ENCODE measurements around the gene CPLANE2. TPM values are rescaled to one million over a fixed set of nuclear protein-coding genes. Genes with fewer than 3 reads are reported as not detected.

The CPLANE2 gene, protein sequence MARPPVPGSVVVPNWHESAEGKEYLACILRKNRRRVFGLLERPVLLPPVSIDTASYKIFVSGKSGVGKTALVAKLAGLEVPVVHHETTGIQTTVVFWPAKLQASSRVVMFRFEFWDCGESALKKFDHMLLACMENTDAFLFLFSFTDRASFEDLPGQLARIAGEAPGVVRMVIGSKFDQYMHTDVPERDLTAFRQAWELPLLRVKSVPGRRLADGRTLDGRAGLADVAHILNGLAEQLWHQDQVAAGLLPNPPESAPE
- 11.1 and 12.9 TPM in 2 replicates for total RNA-seq (ENCODE audit: low replicate concordance)
- long read RNA-seq, partial matches to known transcripts, result 0 of 1 reads
- long read RNA-seq, other reads (novel, unspliced or antisense), result 0 of 1 reads

DNA sequence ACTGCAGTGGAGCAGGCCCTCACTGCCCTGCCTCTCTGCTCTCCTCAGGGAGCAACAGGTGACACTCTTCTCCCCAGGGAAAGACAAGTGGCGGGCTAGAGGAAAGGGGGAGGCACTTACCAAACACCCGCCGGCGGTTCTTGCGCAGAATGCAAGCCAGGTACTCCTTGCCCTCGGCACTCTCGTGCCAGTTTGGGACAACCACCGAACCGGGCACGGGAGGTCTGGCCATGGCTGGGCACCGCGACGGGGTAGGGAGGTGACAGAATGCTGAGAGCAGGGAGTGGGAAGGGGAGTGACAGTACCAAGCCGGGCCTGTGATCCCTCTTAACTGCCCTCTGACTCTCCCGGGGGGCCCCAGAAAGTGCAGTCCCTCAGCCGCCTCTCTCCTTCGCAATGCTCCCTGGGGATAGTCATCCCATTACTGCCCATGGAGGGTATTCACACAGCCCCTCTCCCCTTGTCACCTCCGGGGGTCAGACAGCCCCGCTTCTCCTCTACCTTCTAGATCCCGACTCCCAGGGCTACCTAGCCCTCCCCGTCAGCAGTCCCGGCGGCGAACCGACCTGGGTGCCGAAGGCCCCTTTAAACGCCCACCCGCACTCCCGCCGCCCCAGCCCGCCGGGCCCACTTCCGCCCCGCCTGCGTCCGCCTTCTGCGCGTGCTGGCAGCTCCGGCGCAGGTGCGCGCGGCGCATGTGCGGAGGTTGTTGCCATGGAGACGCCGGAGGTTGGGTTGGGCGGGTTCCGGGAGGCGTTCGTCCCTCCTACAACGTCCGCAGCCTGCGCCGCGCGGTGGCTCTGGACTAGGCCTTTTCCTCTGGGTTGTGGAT lies at the start of gene CPLANE2:
CPLANE2 (minus strand) TSS at position 673 of the 832 bp plus-strand sequence; CDS start at position 232, 441 bp downstream.
- Mint-ChIP-seq H3K27ac (peak within 1 kb of the TSS; percentile 92), H3K9me3 (no peaks in the 10 kb centered on the region), H3K4me1 (ENCODE audit: unreplicated experiment) (peaks cover 15% of the 10 kb centered on the region)

DNA sequence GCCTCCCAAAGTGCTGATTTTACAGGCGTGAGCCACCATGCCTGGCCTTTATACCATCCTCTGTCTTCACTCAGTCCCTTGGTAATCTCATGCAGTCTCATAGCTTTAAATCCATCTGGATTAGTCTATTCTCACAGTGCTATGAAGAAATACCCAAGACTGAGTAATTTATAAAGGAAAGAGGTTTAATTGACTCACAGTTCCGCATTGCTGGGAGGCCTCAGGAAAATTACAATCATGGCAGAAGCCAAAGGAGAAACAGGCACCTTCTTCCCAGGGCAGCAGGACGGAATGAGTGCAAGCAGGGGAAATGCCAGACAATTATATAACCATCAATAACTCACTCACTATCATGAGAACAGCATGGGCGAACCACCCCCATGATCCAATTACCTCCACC lies 49.1 kb upstream of the CPLANE2 start:
- Mint-ChIP-seq H3K36me3 (peaks cover 14% of the 10 kb centered on the region), H3K27ac (no peak overlapping the region), H3K9me3 (no peaks in the 10 kb centered on the region), H3K27me3 (no peaks in the 10 kb centered on the region), H3K4me1 (ENCODE audit: unreplicated experiment) (no peaks in the 10 kb centered on the region), H3K4me3 (no peak overlapping the region)
- DNase-seq (ENCODE audit: extremely low spot score, unreplicated experiment), result no peak
- TF ChIP-seq, protein P1, sequence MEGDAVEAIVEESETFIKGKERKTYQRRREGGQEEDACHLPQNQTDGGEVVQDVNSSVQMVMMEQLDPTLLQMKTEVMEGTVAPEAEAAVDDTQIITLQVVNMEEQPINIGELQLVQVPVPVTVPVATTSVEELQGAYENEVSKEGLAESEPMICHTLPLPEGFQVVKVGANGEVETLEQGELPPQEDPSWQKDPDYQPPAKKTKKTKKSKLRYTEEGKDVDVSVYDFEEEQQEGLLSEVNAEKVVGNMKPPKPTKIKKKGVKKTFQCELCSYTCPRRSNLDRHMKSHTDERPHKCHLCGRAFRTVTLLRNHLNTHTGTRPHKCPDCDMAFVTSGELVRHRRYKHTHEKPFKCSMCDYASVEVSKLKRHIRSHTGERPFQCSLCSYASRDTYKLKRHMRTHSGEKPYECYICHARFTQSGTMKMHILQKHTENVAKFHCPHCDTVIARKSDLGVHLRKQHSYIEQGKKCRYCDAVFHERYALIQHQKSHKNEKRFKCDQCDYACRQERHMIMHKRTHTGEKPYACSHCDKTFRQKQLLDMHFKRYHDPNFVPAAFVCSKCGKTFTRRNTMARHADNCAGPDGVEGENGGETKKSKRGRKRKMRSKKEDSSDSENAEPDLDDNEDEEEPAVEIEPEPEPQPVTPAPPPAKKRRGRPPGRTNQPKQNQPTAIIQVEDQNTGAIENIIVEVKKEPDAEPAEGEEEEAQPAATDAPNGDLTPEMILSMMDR (conservative IDR thresholded peaks at IDR 0.05), result no peak

More for the DNA sequence above, at the start of gene CPLANE2:
- peak; percentile 97 for DNase-seq (ENCODE audit: extremely low spot score, unreplicated experiment)
- Mint-ChIP-seq H3K4me3 (peak within 1 kb of the TSS; percentile 94), H3K27me3 (no peaks in the 10 kb centered on the region), H3K36me3 (no peaks in the 10 kb centered on the region)
- TF ChIP-seq, protein P1 (conservative IDR thresholded peaks at IDR 0.05), result no peak

DNA sequence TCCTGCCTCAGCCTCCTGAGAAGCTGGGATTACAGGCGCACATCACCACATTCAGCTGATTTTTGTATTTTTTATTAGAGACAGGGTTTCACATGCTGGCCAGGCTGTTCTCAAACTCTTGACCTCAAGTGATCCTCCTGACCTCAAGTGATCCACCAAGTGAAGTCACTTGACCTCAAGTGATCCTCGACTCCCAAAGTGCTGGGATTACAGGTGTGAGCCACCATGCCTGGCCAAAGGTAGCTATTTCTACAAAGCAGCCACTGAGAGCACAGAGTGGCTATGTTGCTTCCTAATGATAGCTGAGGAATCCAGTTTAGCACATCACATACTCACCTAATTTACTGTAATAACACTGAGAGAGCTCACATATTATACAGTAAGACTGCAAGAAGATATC lies 44.8 kb upstream of the CPLANE2 start:
- Mint-ChIP-seq H3K4me3 (no peak overlapping the region), H3K27ac (no peak overlapping the region), H3K36me3 (peaks cover 11% of the 10 kb centered on the region), H3K27me3 (no peaks in the 10 kb centered on the region), H3K9me3 (no peaks in the 10 kb centered on the region), H3K4me1 (ENCODE audit: unreplicated experiment) (no peaks in the 10 kb centered on the region)
- TF ChIP-seq, protein P1 (conservative IDR thresholded peaks at IDR 0.05), result no peak
- no peak for DNase-seq (ENCODE audit: extremely low spot score, unreplicated experiment)

DNA sequence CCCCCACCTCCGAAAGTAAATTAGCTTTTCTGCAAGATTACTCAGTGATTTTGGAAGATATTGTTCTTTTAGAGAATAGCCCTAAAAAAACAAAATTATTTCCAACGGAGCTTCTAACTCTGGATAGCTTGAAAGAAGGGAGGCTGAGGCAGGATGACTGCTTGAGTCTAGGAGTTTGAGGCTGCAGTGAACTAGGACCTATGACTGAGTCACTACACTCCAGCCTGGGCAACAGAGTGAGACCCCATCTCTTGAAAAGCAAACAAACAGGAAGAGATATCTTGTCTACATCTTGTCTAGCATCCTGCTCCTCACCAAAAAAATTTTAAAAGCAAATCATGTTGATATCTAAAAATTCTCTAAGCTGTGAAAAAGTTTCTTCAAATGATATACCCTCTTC lies 42.2 kb upstream of the CPLANE2 start:
- DNase-seq (ENCODE audit: extremely low spot score, unreplicated experiment), result no peak
- Mint-ChIP-seq H3K4me3 (no peak overlapping the region), H3K4me1 (ENCODE audit: unreplicated experiment) (no peaks in the 10 kb centered on the region), H3K27ac (no peak overlapping the region), H3K27me3 (no peaks in the 10 kb centered on the region), H3K36me3 (peaks cover 14% of the 10 kb centered on the region), H3K9me3 (no peaks in the 10 kb centered on the region)
- TF ChIP-seq, protein P1 (conservative IDR thresholded peaks at IDR 0.05), result no peak

DNA sequence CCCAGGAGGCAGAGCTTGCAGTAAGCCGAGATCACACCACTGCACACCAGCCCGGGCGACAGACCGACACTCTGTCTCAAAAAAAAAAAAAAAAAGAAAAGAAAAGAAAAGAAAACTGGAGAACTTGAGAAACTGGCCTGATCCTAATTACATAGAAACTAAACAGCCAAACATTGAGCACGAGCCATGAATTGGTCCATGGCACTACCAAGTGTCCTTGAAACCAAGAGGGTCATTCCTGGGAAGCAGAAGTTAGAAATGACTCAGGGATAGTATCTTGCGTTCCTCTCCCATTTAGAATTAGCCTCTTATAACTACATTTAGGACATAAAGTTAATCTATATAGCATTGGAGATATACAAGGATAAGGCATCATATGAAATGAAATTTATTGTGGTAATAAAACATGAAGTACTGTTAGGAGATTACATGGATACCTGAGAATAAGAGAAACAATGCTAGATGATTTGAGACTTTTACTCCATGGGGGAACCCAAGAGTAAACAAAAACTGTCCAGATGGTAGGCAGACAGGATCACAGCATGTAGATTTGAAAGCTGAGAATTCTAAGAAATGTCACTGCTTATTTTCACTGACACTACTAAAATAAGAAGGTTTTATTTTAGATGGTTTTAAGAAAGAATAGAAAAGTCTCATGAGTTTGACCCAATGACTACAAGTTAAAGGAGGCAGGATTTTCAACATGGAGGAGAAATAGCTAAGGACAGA lies 39.5 kb upstream of the CPLANE2 start:
- no peak for DNase-seq (ENCODE audit: extremely low spot score, unreplicated experiment)
- no peak overlapping the region for H3K4me3 Mint-ChIP-seq
- H3K4me1 Mint-ChIP-seq (ENCODE audit: unreplicated experiment), result no peaks in the 10 kb centered on the region
- H3K36me3 Mint-ChIP-seq, result peaks cover 19% of the 10 kb centered on the region
- TF ChIP-seq, protein P1 (conservative IDR thresholded peaks at IDR 0.05), result no peak
- no peaks in the 10 kb centered on the region for H3K9me3 Mint-ChIP-seq
- H3K27ac Mint-ChIP-seq, result no peak overlapping the region
- H3K27me3 Mint-ChIP-seq, result no peaks in the 10 kb centered on the region
